Adrenal gland (tissue), 12 donors: ENCODE results near the gene DSE. TPM values are rescaled to one million over a fixed set of nuclear protein-coding genes. Genes with fewer than 3 reads are reported as not detected.

Experiments used
- DNase-seq, 7 donors: peaks; one replicate each; pipeline ENCODE4 v3.0.0-alpha.2; 2019 to 2020
- H3K27ac ChIP-seq, 5 donors: fragments of 200-600 bp; sonication (generic) in 4 of 5; 1 replicate in 3 of 5; 2 replicates in 2 of 5; pipeline versions ENCODE4 v1.5.1 to v1.8.0; 2016 to 2020; ENCODE audit warnings: mild to moderate bottlenecking in 1 of 5
- H3K27me3 ChIP-seq: fragments of 200-600 bp; 2 replicates; pipeline ENCODE4 v1.8.0; 2021
- H3K36me3 ChIP-seq, 2 donors: fragments of 200-600 bp; replicated peaks in 1 of 2; 1 replicate in 1 of 2; 2 replicates in 1 of 2; pipeline versions ENCODE4 v1.5.1 to v1.8.0; 2018 to 2022
- H3K4me1 ChIP-seq, 2 donors: fragments of 200-600 bp; replicated peaks in 1 of 2; 1 replicate in 1 of 2; 2 replicates in 1 of 2; pipeline versions ENCODE4 v1.5.1 to v1.8.0; 2018 to 2021
- H3K4me3 ChIP-seq, 4 donors: fragments of 200-600 bp; sonication (generic) in 3 of 4; one replicate each; pipeline ENCODE4 v1.5.1; 2016 to 2018
- H3K9me3 ChIP-seq, 3 donors: fragments of 200-600 bp; sonication (generic) in 1 of 3; replicated peaks in 1 of 3; 1 replicate in 2 of 3; 2 replicates in 1 of 3; pipeline versions ENCODE4 v1.5.1 to v1.8.0; 2016 to 2021
- CTCF ChIP-seq, 6 experiments: fragments of 450-650 bp in 4 of 6; fragments of 200-600 bp in 2 of 6; sonication (generic) in 1 of 6; IDR thresholded peaks; 1 replicate in 5 of 6; 2 replicates in 1 of 6; pipeline versions ENCODE4 v1.5.1 to v1.8.0; 2016 to 2021; ENCODE audit warnings: antibody characterized with exemption in 6 of 6, mild to moderate bottlenecking in 2 of 6, moderate library complexity in 1 of 6
- POLR2A ChIP-seq, 2 donors: fragments of 450-650 bp; IDR thresholded peaks; one replicate each; pipeline ENCODE4 v1.6.1; 2017; ENCODE audit warnings: antibody characterized with exemption in 2 of 2, mild to moderate bottlenecking in 2 of 2, moderate library complexity in 1 of 2
- WGBS, 4 donors: extraction: QIAGEN DNeasy Blood & Tissue Kit in 2 of 4; methylation state at CpG; one replicate each; pipeline versions ENCODE4 v1.1.5 to v1.1.7; 2013 to 2017; 5-methylcytosine and 5-hydroxymethylcytosine counted together
- intact Hi-C, 2 donors: fragments of 100-400 bp; cut with DNase I; formaldehyde crosslinking; loops; one replicate each; pipeline versions ENCODE4 v1.14.1 to v1.15.0; 2022 to 2023
- polyA plus RNA-seq, 3 donors: library from polyadenylated mRNA; stranded (reverse); fragments of 200-250 nt in 2 of 3; fragments of 350-450 nt in 1 of 3; fragmentation: Illumina TruSeq in 1 of 3; extraction: RNeasy Lipid Tissue Mini Kit (QIAGEN cat#74804) in 1 of 3; gene quantifications; one replicate each; pipeline ENCODE4 v1.2.3, GENCODE V29; 2013 to 2014
- total RNA-seq, 9 donors: library from RNA; depleted of rRNA in 4 of 9; stranded (reverse); fragments of >200 nt in 4 of 9; fragments of 120-200 nt in 1 of 9; fragmentation: NEBNext Ultra II Directional in 1 of 9; extraction: Animal tissue kit (Norgen Biotek cat#: 25700) in 1 of 9; gene quantifications; one replicate each; pipeline versions ENCODE4 v1.1.0 to v1.2.4, GENCODE V29; 2013 to 2023
- donor health status: healthy with polysubstance abuse.
- donor health status: Bipolar disorder and iron deficiency.
- donor health status: DM: yes; HTN: yes; CAD: no.
- donor health status: DM: no; HTN: no; CAD: no.
- donor health status: DM: no; HTN: no; CAD: no.
- donor health status: DM: yes; HTN: yes; CAD: no.

The DSE gene
- total and polyA plus RNA-seq, 12 donors: 7.7 to 67.4 (median 35.0) TPM

GRCh38 chr6:116374586-116374985 is 3.8 kb downstream of the DSE start:
- H3K36me3 ChIP-seq: no peaks in the 10 kb centered on the region
- no peaks in the 10 kb centered on the region for H3K9me3 ChIP-seq
- no peak overlapping the region for H3K27ac ChIP-seq
- H3K4me1 ChIP-seq: peaks cover 0 to 7% of the 10 kb centered on the region in 2 donors
- no peak for TF ChIP-seq POLR2A (IDR thresholded peaks at IDR 0.05)
- TF ChIP-seq CTCF (IDR thresholded peaks at IDR 0.05): no peak
- H3K27me3 ChIP-seq: no peaks in the 10 kb centered on the region
- H3K4me3 ChIP-seq: no peak overlapping the region
- intact Hi-C loops: no loop called here
- 83 to 92% (median 90%) methylated on average over 5 of the region's 5 CpGs for WGBS, 4 donors
- DNase-seq: no peak

- Histone ChIP-seq H3K27me3 (no peaks in the 10 kb centered on the region), H3K4me1 (peaks cover 0 to 4% of the 10 kb centered on the region in 2 donors), H3K4me3 (no peak overlapping the region), H3K27ac (no peak overlapping the region), H3K9me3 (no peaks in the 10 kb centered on the region), H3K36me3 (no peaks in the 10 kb centered on the region)
- TF ChIP-seq CTCF (IDR thresholded peaks at IDR 0.05): no peak
- TF ChIP-seq POLR2A (IDR thresholded peaks at IDR 0.05): no peak
- no peak for DNase-seq
- 93 to 98% (median 97%) methylated on average over 2 of the region's 2 CpGs for WGBS, 4 donors
- intact Hi-C loops: no loop called here
Observed at GRCh38 chr6:116375262-116375661, 4.5 kb downstream of the DSE start.

GRCh38 chr6:116376149-116376548 is 5.4 kb downstream of the DSE start:
- intact Hi-C loops: no loop called here
- H3K36me3 ChIP-seq: no peaks in the 10 kb centered on the region
- no peak overlapping the region for H3K4me3 ChIP-seq
- H3K27ac ChIP-seq: no peak overlapping the region
- H3K27me3 ChIP-seq: no peaks in the 10 kb centered on the region
- peaks cover 0 to 4% of the 10 kb centered on the region in 2 donors for H3K4me1 ChIP-seq
- WGBS, 4 donors: 85 to 93% (median 91%) methylated on average over 4 of the region's 4 CpGs
- no peaks in the 10 kb centered on the region for H3K9me3 ChIP-seq
- TF ChIP-seq CTCF (IDR thresholded peaks at IDR 0.05): no peak
- no peak for TF ChIP-seq POLR2A (IDR thresholded peaks at IDR 0.05)
- no peak for DNase-seq

GRCh38 chr6:116379764-116380163 is 9.0 kb downstream of the DSE start:
- intact Hi-C loops: no loop called here
- no peaks in the 10 kb centered on the region for H3K4me1 ChIP-seq

More at GRCh38 chr6:116379764-116380163, 9.0 kb downstream of the DSE start:
- H3K9me3 ChIP-seq: no peaks in the 10 kb centered on the region
- TF ChIP-seq POLR2A (IDR thresholded peaks at IDR 0.05) (no peak), CTCF (IDR thresholded peaks at IDR 0.05) (no peak)
- no peak overlapping the region for H3K27ac ChIP-seq
- no peak for DNase-seq
- no peaks in the 10 kb centered on the region for H3K27me3 ChIP-seq
- no peaks in the 10 kb centered on the region for H3K36me3 ChIP-seq
- H3K4me3 ChIP-seq: no peak overlapping the region
